Esophagus (tissue), 2 donors: ENCODE measurements around the gene CDH13. TPM values are rescaled to one million over a fixed set of nuclear protein-coding genes. Genes with fewer than 3 reads are reported as not detected.

Experiments used
- H3K27ac ChIP-seq, 2 donors: one replicate each; pipeline ENCODE4 v1.5.1; 2013; ENCODE audit warnings: low read depth in 2 of 2, mild to moderate bottlenecking in 2 of 2, inconsistent platforms in 1 of 2, low read length in 1 of 2, moderate library complexity in 1 of 2
- H3K27me3 ChIP-seq, 2 donors: one replicate each; pipeline ENCODE4 v1.6.1; 2013; ENCODE audit warnings: low read length in 2 of 2, control low read depth in 1 of 2, mild to moderate bottlenecking in 1 of 2; ENCODE audit not compliant: insufficient read depth in 2 of 2, control insufficient read depth in 1 of 2
- H3K36me3 ChIP-seq, 2 donors: one replicate each; pipeline ENCODE4 v1.6.1; 2013; ENCODE audit warnings: low read length in 1 of 2; ENCODE audit not compliant: control insufficient read depth in 2 of 2, insufficient read depth in 2 of 2
- H3K4me1 ChIP-seq, 2 donors: one replicate each; pipeline ENCODE4 v1.6.1; 2013; ENCODE audit warnings: low read length in 1 of 2; ENCODE audit not compliant: control insufficient read depth in 2 of 2, insufficient read depth in 2 of 2
- H3K4me3 ChIP-seq, 2 donors: one replicate each; pipeline ENCODE4 v1.5.1; 2013; ENCODE audit warnings: low read length in 2 of 2, mild to moderate bottlenecking in 2 of 2, low read depth in 1 of 2, moderate library complexity in 1 of 2
- H3K9me3 ChIP-seq, 2 donors: one replicate each; pipeline ENCODE4 v1.6.1; 2013; ENCODE audit warnings: mild to moderate bottlenecking in 2 of 2, low read depth in 1 of 2, low read length in 1 of 2, moderate library complexity in 1 of 2; ENCODE audit not compliant: control insufficient read depth in 2 of 2, insufficient read depth in 1 of 2
- WGBS, 2 donors: extraction: QIAGEN DNeasy Blood & Tissue Kit; methylation state at CpG; one replicate each; pipeline ENCODE4 v1.1.7; 2013; 5-methylcytosine and 5-hydroxymethylcytosine counted together
- polyA plus RNA-seq, 2 donors: library from polyadenylated mRNA; stranded (reverse); fragments of 200-250 nt; gene quantifications; one replicate each; pipeline ENCODE4 v1.2.3, GENCODE V29; 2013
- donor health status: healthy with polysubstance abuse.
- donor health status: Bipolar disorder and iron deficiency.

Gene CDH13
- polyA plus RNA-seq, 2 donors, result 1.3 to 4.3 TPM

- H3K27me3 ChIP-seq, result no peaks in the 10 kb centered on the region
- H3K36me3 ChIP-seq, result no peaks in the 10 kb centered on the region
- 90 to 96% methylated on average over 6 of the region's 6 CpGs for WGBS, 2 donors
- H3K9me3 ChIP-seq, result peaks cover 0 to 2% of the 10 kb centered on the region in 2 donors
- H3K4me1 ChIP-seq, result no peaks in the 10 kb centered on the region
- no peak overlapping the region for H3K4me3 ChIP-seq
- H3K27ac ChIP-seq, result no peak overlapping the region
Measured at GRCh38 chr16:83508295-83508694, 881.5 kb downstream of the CDH13 start.

- peaks cover 0 to 2% of the 10 kb centered on the region in 2 donors for H3K9me3 ChIP-seq
- no peaks in the 10 kb centered on the region for H3K4me1 ChIP-seq
- H3K27me3 ChIP-seq, result no peaks in the 10 kb centered on the region
- no peaks in the 10 kb centered on the region for H3K36me3 ChIP-seq
- no peak overlapping the region for H3K4me3 ChIP-seq
- H3K27ac ChIP-seq, result no peak overlapping the region
Measured at GRCh38 chr16:83509316-83509715, 882.5 kb downstream of the CDH13 start.

GRCh38 chr16:83510906-83511305 lies 884.1 kb downstream of the CDH13 start:
- no peak overlapping the region for H3K27ac ChIP-seq
- peaks cover 0 to 2% of the 10 kb centered on the region in 2 donors for H3K9me3 ChIP-seq
- no peaks in the 10 kb centered on the region for H3K36me3 ChIP-seq
- H3K4me3 ChIP-seq, result no peak overlapping the region
- H3K4me1 ChIP-seq, result no peaks in the 10 kb centered on the region
- 91 to 92% methylated on average over 12 of the region's 12 CpGs for WGBS, 2 donors
- H3K27me3 ChIP-seq, result no peaks in the 10 kb centered on the region

DNA sequence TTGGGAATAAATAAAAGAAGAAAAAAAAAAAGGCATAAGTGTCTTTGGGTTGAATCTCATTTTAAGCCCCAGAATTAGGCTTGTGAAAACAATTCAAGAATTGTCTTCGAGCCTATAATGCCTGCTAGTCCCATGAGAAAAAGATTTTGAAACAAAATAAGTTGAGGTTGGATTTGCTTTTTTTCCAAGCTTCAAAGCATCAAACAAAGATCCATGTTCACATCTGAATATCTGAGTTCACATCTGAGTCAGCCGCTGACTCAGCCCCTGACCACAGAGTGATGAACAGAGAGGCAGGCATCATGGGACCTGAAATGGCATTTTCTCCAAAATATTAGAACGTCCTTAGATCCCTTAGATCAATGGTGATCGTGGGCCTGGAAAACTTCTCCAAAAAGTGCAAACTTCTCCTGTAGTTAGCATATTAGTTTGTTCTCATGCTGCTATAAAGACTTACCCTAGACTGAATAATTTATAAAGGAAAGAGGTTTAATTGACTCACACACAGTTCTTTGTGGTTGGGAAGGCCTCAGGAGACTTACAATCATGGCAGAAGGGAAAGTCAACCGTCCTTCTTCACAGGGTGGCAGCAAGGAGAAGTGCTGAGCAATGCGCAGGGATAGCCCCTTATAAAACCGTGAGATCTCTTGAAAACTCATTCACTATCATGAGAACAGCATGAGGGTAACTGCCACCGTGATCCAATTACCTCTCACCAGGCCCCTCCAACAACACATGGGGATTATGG lies 886.4 kb downstream of the CDH13 start:
- no peaks in the 10 kb centered on the region for H3K27me3 ChIP-seq
- H3K4me3 ChIP-seq, result no peak overlapping the region
- 72 to 74% methylated on average over 8 of the region's 8 CpGs for WGBS, 2 donors
- no peaks in the 10 kb centered on the region for H3K36me3 ChIP-seq
- no peaks in the 10 kb centered on the region for H3K4me1 ChIP-seq
- H3K27ac ChIP-seq, result no peak overlapping the region
- H3K9me3 ChIP-seq, result peaks cover 0 to 5% of the 10 kb centered on the region in 2 donors

DNA sequence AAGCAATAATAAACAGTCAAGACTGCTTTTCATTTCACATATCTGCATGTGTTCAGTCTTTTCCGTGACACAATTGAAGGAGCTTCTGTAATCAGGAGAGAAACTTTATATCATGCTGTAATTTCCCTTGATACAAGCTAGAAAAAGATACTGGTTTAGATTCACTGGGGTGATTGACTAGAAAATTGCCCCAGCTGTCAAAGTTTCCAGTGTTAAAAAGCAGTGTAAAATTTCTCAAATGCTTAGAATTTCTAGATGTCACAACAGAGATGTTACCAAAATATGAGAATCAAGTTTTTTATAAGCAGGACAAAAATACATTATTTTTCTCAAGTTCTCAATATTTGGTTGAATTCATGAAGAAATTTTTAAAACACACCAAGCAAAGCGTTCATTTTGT lies 888.6 kb downstream of the CDH13 start:
- no peak overlapping the region for H3K4me3 ChIP-seq
- H3K27ac ChIP-seq, result no peak overlapping the region
- H3K4me1 ChIP-seq, result no peaks in the 10 kb centered on the region
- no peaks in the 10 kb centered on the region for H3K27me3 ChIP-seq
- 64 to 70% methylated on average over 2 of the region's 2 CpGs for WGBS, 2 donors
- H3K9me3 ChIP-seq, result peaks cover 0 to 5% of the 10 kb centered on the region in 2 donors
- H3K36me3 ChIP-seq, result no peaks in the 10 kb centered on the region

- 61 to 77% methylated on average over 2 of the region's 2 CpGs for WGBS, 2 donors
- H3K4me1 ChIP-seq, result no peaks in the 10 kb centered on the region
- no peaks in the 10 kb centered on the region for H3K27me3 ChIP-seq
- no peak overlapping the region for H3K4me3 ChIP-seq
- peaks cover 3% of the 10 kb centered on the region in 2 donors for H3K9me3 ChIP-seq
- H3K36me3 ChIP-seq, result no peaks in the 10 kb centered on the region
- no peak overlapping the region for H3K27ac ChIP-seq
Measured at GRCh38 chr16:83516931-83517330, 890.2 kb downstream of the CDH13 start.

DNA sequence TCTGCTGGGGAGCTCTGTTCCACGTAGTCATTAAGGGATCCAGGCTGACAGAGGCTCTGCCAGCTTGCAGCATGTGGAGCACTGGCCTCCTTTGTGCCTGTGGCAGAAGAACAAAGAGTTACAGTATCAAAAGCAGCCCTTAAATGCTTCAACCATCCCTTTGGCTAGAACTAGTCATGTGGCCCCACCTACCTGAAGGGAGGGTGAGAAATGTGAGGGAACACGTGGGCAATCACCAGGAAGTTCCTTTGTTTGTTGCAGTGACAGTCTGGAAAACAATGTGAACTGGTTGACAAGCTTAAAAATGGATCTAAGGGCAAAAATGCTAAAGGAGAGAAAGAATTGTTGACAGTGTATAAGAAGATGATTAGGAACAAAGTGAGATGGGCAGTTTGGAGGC lies 890.6 kb downstream of the CDH13 start:
- H3K36me3 ChIP-seq, result no peaks in the 10 kb centered on the region
- H3K27me3 ChIP-seq, result no peaks in the 10 kb centered on the region
- no peak overlapping the region for H3K4me3 ChIP-seq
- H3K9me3 ChIP-seq, result peaks cover 3% of the 10 kb centered on the region in 2 donors
- H3K4me1 ChIP-seq, result no peaks in the 10 kb centered on the region
- no peak overlapping the region for H3K27ac ChIP-seq
- 49 to 52% methylated on average over 2 of the region's 2 CpGs for WGBS, 2 donors

- H3K4me1 ChIP-seq, result peaks cover 0 to 2% of the 10 kb centered on the region in 2 donors
- no peak overlapping the region for H3K4me3 ChIP-seq
- WGBS, 2 donors, result 74 to 76% methylated on average over 5 of the region's 5 CpGs
- H3K36me3 ChIP-seq, result no peaks in the 10 kb centered on the region
- peaks cover 3% of the 10 kb centered on the region in 2 donors for H3K9me3 ChIP-seq
- H3K27ac ChIP-seq, result no peak overlapping the region
- no peaks in the 10 kb centered on the region for H3K27me3 ChIP-seq
Measured at GRCh38 chr16:83520596-83520995, 893.8 kb downstream of the CDH13 start.

- 83 to 92% methylated on average over 3 of the region's 3 CpGs for WGBS, 2 donors
- no peaks in the 10 kb centered on the region for H3K4me1 ChIP-seq
- no peak overlapping the region for H3K4me3 ChIP-seq
- no peaks in the 10 kb centered on the region for H3K27me3 ChIP-seq
- H3K9me3 ChIP-seq, result no peaks in the 10 kb centered on the region
- no peaks in the 10 kb centered on the region for H3K36me3 ChIP-seq
- no peak overlapping the region for H3K27ac ChIP-seq
Measured at GRCh38 chr16:83530293-83530692, 903.5 kb downstream of the CDH13 start.

DNA sequence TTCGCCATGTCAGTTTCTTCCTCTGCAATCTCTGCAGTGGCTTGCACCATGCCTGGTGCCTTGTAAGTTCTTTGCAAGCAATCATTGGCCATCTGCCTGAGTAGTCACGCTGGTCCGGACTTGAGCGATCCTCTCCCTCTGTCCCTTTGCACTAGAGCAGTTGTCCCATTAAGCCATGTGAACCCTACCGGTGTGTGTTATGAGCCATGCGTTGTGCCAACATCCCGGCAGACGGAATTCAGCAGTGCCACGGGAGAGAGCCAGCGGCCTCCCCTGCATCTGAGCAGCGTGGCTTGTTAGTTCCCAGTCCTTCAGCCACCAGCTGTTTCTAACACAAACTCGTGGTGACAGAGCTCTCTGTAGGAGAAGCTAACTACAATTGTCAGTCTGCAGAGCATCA lies 905.9 kb downstream of the CDH13 start:
- no peaks in the 10 kb centered on the region for H3K9me3 ChIP-seq
- no peaks in the 10 kb centered on the region for H3K27me3 ChIP-seq
- WGBS, 2 donors, result 83 to 85% methylated on average over 12 of the region's 12 CpGs
- H3K27ac ChIP-seq, result no peak overlapping the region
- no peak overlapping the region for H3K4me3 ChIP-seq
- H3K4me1 ChIP-seq, result no peaks in the 10 kb centered on the region
- H3K36me3 ChIP-seq, result no peaks in the 10 kb centered on the region
